IPS DF 4.7 (cell line): Measurements from ENCODE around the gene CPN1.
"Not testable (repeated sequence)": the region's sequence is repeated elsewhere in the genome, so short reads cannot be mapped to it uniquely, and the experiment has no call there.

Experiments
- DNase-seq: peaks from one replicate; pipeline ENCODE4 v3.0.0-alpha.2; 2013; ENCODE audit warnings: low spot score; ENCODE audit errors: extremely low read depth

The CPN1 gene

DNA sequence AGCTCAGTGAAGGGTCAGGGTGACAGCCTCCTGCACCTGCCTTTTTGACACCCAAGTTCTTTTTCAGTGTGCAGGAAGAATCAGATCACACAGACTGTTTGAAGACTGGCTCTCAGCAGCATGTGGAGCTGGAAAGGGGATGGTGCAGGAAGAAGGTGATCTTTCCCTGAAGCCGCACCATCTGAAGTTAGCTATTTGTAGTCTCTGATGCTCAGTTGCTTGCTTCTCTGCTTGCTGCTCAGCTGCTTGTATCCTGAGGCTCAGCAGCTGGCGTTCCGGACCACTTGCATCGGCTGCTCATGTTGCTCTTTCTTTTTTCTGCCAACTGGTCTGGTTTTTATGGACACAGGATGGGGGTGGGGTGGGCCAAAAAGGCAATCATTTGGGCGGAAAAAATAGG, 56.1 kb downstream of the CPN1 start:
- DNase-seq = no peak

GRCh38 chr10:100024748-100025147, 56.9 kb downstream of the CPN1 start:
- no peak for DNase-seq

GRCh38 chr10:100022403-100022802, 59.3 kb downstream of the CPN1 start:
- DNase-seq = no peak

GRCh38 chr10:100021322-100021721, 60.3 kb downstream of the CPN1 start:
- DNase-seq = no peak

DNA sequence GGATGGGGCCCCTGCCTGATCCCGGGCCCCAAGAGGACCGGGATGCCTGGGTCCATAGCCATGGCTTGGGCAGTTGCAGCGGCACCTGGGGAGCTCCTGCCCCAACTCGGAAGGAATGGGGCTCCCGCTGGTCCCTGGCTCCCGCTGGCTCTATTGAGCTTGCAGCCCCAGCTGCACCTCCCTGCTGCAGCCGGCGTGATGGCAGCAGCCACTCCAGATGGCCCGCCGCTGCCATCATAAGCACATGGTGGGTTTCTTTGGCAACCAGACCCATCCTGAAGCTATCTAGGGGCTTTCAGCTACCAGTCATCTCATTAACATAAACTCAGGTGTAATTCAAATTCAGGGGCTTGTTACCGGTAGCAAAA, 60.8 kb downstream of the CPN1 start:
- DNase-seq = no peak

DNA sequence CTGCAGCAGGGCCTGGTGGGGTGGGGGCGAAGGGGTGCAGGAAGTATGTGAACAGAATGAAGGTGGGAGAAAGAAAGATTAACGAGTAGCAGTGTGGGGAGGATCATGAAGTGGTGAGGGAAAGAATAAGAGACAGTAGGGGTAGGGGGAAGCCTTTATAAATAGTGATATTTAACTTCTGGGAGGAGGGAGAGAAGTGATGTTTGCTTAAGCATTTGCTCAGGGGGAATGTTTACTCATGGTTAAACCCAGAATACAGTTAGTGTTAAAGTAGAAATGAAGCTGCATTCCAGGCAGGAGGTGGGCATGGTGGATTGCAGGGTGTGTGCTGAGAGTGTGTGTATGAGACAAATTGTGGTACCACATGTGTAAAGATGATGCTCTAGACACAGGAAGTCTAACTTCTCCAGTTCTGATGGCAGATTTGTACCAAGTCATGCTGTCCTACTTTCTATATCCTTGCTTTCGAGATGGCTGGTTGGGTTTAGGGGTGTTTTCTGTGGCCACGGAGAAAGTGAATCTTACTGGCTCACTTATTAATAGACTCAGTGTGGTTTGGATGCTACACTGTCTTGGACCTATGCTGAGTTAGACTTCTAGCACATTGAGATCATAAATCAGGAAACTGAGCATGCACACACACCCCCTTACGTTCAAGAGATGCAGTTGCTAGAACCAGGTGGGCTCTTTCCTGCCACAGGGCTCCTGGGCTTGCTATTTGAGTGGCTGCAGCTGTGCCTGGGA, 61.4 kb downstream of the CPN1 start:
- DNase-seq = no peak

- DNase-seq = no peak
Measured at GRCh38 chr10:100019787-100020141, 61.9 kb downstream of the CPN1 start.

DNA sequence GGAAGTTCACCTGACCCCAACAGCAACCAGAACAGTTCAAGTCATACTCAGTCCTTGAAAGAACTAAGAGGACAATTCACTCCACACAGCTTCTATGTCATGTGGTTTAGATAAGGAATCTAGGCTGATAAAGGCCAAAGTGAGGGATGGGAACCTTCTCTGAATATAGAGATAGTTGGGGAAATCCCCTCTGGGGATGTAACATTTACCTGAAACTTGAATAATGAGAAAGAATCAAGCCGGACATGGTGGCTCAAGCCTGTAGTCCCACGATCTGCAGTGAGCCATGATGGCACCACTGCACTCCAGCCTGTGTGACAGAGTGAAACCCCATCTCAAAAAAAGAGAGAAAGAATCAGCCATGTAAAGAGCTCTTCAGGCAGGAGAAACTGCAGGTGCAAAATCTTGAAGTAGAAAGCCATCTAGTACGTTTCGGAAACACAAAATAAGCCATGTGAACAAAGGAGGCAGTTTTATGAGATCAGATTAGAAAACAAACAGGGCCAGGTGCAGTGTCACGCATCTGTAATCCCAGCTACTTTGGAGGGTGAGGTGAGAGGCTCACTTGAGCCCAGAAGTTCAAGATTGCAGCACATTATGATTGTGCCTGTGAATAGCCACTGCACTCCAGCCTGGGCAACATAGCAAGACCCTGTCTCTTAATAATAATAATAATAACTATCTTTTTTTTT, 67.5 kb downstream of the CPN1 start:
- no peak for DNase-seq

DNA sequence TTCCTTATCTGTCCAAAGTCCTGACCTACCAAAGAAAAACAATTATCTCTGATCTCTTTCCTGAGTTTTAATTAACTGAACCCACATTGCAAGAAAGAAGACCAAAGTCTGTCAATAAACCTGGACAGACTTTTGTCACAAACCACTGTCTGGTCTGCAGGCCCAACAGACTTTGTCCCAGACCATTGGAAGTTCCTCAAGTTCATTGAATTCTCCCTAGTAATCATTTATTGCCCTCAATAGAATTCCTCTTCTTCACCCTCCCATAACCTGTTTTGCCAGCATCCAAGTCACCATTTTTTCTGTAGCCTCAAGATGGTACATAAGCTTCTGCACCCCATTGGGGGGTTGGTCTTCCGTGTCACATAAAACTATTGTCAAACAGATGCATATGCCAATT, 68.0 kb downstream of the CPN1 start:
- no peak for DNase-seq

- DNase-seq = not testable (repeated sequence)
Measured at GRCh38 chr10:100011906-100012305, 69.8 kb downstream of the CPN1 start.

DNA sequence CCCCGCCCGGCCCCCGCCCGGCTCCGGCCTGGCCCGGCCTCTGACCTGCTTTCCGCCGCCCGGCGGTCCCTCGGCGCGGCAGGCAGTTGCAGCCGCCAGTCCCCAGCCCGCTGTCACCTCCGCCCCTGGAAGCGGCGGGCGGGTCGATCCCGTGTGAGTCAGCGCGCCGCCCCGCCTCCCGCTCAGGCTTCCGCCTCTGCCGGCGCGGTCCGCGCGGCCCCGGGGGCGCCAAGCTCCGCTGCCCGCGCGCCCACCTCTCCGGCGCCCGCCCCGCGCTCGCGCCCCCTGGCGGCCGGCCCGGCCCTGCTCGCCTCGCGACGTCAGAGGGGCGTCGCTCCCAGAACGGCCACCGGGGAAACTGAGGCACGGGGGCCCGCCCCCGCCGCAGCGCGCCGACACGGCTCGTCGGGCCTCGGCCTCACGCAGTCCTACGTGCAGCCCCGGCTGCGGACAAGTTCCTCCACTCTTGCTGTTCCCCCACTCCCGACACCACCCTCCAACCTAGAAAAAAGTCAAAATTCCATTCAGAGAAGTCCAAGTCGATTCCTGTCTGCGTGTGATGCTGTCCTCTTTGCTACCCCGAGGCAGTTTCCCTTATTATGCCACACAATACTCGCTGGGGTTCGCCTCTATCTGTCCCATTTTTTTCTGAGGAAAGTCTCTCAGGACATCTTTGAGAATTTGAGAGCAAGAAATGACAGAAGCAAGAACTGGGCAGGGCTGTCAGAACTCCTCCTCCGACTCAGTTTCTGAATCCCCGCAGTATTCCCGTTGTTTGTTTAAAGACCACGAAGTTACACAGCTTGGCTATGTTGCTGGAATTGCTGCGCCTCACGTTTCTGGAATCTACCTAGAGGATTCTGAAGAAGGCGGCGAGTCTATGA, 71.6 kb downstream of the CPN1 start, which contains the start of gene DNMBP:
Gene DNMBP, minus strand, starts transcription at position 155 of the 884 bp plus-strand sequence. CDS start 37,823 bp downstream, outside the sequence.
- no peak for DNase-seq

- no peak for DNase-seq
Measured at GRCh38 chr10:100009283-100009792, 72.3 kb downstream of the CPN1 start.

DNA sequence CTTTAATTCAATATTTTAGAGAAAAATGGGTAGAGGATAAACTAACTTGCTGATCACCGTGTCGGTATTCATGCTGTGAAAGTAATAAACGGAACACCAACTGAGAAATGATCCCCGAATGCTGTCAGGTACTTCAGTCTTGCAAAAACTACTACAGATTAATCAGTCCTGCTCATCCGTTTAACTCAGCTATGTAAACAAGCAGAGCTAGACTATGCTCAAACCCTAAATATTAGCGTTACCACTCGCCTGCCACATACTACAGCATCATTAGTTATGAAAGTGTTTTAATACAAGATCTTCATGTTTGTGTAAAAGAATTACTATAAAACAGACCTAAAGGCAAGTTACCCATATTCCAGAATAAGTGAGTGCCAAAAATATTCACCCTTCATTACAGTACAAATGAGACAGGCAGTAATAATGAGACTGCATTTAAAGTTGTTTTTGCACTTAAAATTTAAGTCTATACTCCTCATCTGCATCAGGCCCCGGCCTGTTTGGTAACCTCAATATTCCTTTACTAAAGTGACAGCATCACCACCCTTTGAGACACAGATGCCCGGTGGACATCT, 72.9 kb downstream of the CPN1 start:
- no peak for DNase-seq

GRCh38 chr10:100008142-100008522, 73.5 kb downstream of the CPN1 start:
- DNase-seq = no peak

DNA sequence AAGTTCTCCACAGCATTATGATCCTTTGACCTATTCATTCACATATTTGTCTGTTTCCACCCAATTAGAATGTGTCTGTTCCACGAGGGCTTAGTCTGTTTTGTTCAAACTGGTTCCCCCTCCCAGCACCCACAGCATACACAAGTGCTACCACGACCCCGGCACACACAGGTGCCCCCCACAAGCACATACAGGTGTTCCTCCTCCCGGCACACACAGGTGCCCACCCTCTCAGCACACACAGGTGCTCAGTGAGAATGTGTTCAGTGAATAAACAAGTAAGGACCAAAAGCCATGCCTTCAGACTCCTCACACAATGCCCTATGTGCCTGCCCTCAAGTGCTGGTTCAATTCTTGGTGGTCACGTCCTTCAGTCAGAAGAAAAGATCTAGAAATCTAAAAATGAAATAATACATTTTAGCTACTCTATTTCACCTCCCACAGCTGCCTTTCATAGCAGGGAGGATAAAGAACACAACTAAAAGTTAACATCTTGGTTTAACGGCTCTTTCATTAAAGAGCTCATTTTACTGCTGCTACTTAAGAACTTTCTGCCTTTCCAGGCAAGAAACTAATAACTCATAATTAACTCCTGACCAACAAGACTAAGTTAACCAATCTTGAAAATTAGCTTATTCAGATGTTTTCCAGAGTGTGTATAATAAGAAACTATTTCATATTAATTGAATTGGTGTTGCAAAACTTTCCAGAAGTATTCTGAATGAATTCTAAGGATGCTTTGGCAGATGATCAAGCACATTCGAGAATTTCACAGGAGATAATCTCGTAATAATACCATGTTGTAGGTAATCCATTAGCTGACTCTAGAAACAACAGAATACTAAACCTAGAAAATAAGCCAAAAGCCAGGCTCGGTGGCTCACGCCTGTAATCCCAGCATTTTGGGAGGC, 74.2 kb downstream of the CPN1 start:
- no peak for DNase-seq

GRCh38 chr10:100006243-100006886, 75.3 kb downstream of the CPN1 start:
- no peak for DNase-seq

DNA sequence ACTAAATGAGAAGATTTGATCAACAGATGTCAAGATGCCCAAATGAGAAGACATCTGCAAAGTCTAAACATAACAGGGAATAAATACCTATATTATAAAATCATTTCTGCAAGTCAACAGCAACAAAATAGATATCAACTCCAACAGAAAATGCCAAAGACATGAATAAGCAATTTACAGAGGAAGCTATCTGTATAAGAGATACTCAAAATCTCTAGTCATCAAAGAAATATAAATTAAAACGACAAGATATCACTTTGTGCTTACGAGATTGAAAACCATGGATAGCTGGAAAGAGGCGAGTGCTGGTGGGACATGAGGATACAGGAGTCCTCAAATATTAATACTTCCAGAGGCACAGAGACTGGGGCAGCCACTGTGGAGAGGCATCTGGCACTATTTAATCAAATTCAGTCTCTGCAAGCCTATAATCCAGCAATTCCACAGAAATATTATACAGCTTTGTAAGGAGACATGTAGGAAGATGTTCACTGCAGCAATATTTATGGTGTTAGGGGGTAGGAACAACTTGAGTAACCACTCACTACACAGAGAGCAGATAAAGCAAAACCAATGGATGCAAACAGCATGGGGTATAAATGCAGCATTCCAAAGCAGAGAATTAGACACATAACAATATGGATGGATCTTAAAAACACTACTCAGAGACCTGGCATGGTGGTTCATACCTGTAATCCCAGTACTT, 76.7 kb downstream of the CPN1 start:
- no peak for DNase-seq

DNA sequence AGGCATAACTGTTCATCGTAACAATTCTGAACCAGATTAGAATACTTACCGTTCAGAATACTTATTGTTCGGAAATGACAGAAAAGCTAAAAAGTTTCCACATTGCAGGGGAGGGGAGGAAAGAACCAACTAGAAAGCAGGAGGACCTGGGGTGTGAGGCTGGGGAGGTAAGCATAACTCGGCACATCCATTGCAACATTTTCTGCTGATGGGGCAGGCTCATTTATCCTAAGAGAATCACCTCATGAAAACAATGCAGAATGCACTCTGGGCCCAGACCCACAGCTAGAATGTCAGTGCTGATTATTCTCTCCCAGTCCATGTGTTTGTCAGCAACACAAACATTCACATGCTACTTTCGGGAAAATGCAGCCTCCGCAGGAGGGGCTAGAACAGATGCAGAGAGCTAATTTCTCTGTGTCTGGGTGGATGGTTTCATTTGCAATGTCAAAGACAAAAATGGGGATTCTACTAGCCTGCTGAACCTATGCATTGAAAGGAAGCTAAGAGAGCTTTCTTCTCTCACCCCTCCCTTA, 81.5 kb downstream of the CPN1 start:
- no peak for DNase-seq
